Sigmoid colon (tissue), 4 donors: ENCODE data around the gene SUPT3H.

Experiments used
- EP300 ChIP-seq, 4 donors: sonication (generic); formaldehyde crosslinking; IDR thresholded peaks; one replicate each; pipeline ENCODE4 v1.6.1; 2017; ENCODE audit warnings: antibody characterized with exemption in 4 of 4
- POLR2A ChIP-seq, 2 donors: fragments of 450-650 bp; IDR thresholded peaks; one replicate each; pipeline ENCODE4 v1.6.1; 2016; ENCODE audit warnings: antibody characterized with exemption in 2 of 2, mild to moderate bottlenecking in 2 of 2, moderate library complexity in 2 of 2
- POLR2AphosphoS5 ChIP-seq, 4 donors: sonication (generic); formaldehyde crosslinking; IDR thresholded peaks; one replicate each; pipeline ENCODE4 v1.6.1; 2017; ENCODE audit warnings: antibody characterized with exemption in 4 of 4
- TF ChIP-seq, protein P1 (sequence below), 4 experiments: fragments of 450-650 bp in 3 of 4; fragments of 200-600 bp in 1 of 4; IDR thresholded peaks; one replicate each; pipeline ENCODE4 v1.5.1; 2016 to 2019; ENCODE audit warnings: antibody characterized with exemption in 4 of 4, mild to moderate bottlenecking in 3 of 4, moderate library complexity in 2 of 4

DNA sequence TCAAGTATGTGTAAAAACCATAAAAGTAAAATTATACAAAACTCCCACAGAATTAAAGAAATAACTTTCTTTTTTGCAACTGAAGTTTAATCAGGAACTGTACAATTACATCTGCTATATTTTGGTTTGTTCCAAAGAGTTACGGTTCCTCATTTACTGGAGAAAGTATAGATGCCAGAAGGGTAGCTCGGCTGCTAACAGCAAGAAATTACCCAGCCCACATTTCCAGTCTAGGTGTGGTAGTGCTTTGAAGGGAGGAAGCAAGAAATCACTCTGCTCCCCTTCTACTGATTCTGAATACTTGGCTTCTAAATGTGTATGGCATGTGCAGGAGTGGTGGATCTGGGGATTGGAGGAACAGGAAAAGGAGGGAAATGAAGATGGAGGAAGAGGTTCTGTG, 549.0 kb downstream of the SUPT3H start:
- TF ChIP-seq, protein P1, sequence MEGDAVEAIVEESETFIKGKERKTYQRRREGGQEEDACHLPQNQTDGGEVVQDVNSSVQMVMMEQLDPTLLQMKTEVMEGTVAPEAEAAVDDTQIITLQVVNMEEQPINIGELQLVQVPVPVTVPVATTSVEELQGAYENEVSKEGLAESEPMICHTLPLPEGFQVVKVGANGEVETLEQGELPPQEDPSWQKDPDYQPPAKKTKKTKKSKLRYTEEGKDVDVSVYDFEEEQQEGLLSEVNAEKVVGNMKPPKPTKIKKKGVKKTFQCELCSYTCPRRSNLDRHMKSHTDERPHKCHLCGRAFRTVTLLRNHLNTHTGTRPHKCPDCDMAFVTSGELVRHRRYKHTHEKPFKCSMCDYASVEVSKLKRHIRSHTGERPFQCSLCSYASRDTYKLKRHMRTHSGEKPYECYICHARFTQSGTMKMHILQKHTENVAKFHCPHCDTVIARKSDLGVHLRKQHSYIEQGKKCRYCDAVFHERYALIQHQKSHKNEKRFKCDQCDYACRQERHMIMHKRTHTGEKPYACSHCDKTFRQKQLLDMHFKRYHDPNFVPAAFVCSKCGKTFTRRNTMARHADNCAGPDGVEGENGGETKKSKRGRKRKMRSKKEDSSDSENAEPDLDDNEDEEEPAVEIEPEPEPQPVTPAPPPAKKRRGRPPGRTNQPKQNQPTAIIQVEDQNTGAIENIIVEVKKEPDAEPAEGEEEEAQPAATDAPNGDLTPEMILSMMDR (IDR thresholded peaks at IDR 0.05), result no peak
- no peak for TF ChIP-seq POLR2AphosphoS5 (IDR thresholded peaks at IDR 0.05)
- no peak for TF ChIP-seq POLR2A (IDR thresholded peaks at IDR 0.05)
- no peak for TF ChIP-seq EP300 (IDR thresholded peaks at IDR 0.05)
